GM12878 (cell line): ENCODE data around the gene BAIAP2L1. TPM values are rescaled to one million over a fixed set of nuclear protein-coding genes. Genes with fewer than 3 reads are reported as not detected.

Source experiments
- ATAC-seq: fragments of 200-7000 bp; cut with Tn5 transposase; 3 replicates; pipeline ENCODE4 v1.9.1; 2020; ENCODE audit warnings: mild to moderate bottlenecking, moderate library complexity
- BruUV-seq: library from RNA; stranded (reverse); fragments of 400-500 nt; replicated peaks from 2 replicates; lab custom pipeline; 2021; lab: Mats Ljungman, UMichigan
- CTCF ChIA-PET: fragments of 300-600 bp; sonication (Branson Sonifier 250); formaldehyde crosslinking; extraction: SDS; loops from one replicate; lab custom pipeline; 2021; ENCODE audit warnings: inconsistent platforms; lab: Yijun Ruan, JAX
- POLR2A ChIA-PET: fragments of 350-600 bp; formaldehyde crosslinking; extraction: SDS; loops from one replicate; lab custom pipeline; 2021; ENCODE audit warnings: inconsistent platforms; lab: Charles Lee
- RAD21 ChIA-PET: fragments of 300-600 bp; sonication (Branson Sonifier 250); formaldehyde crosslinking; loops from one replicate; lab custom pipeline; 2023; ENCODE audit warnings: antibody characterized with exemption; ENCODE audit not compliant: unreplicated experiment; lab: Charles Lee
- SMC1A ChIA-PET: fragments of 300-600 bp; sonication (Branson Sonifier 250); formaldehyde crosslinking; loops from one replicate; lab custom pipeline; 2023; ENCODE audit not compliant: unreplicated experiment, uncharacterized antibody; lab: Charles Lee
- DNase-seq: peaks from one replicate; pipeline ENCODE4 v3.0.0-alpha.2; 2011; ENCODE audit warnings: low read depth, low spot score
- FAIRE-seq: peaks from 3 replicates; lab custom pipeline; 2011; peaks lifted over from hg19 to GRCh38; lab: Jason Lieb, UNC
- H2AFZ ChIP-seq: 2 replicates; pipeline ENCODE4 v1.6.0; 2011; ENCODE audit warnings: low read depth, low read length, control low read depth; ENCODE audit not compliant: control insufficient read depth
- H3K27ac ChIP-seq: 2 replicates; pipeline ENCODE4 v1.5.1; 2011; ENCODE audit warnings: control low read depth; ENCODE audit not compliant: control insufficient read depth, insufficient read depth
- H3K27me3 ChIP-seq, 2 experiments: replicated peaks in 1 of 2; 2 replicates each; pipeline versions ENCODE4 v1.6.0 to v1.6.1; 2011; ENCODE audit warnings: low read length in 1 of 2; ENCODE audit not compliant: control insufficient read depth in 2 of 2, insufficient read depth in 2 of 2
- H3K36me3 ChIP-seq, 2 experiments: 2 replicates each; pipeline ENCODE4 v1.5.1; 2011; ENCODE audit warnings: low read length in 1 of 2; ENCODE audit not compliant: control insufficient read depth in 2 of 2, insufficient read depth in 2 of 2
- H3K4me1 ChIP-seq: 2 replicates; pipeline ENCODE4 v1.6.1; 2011; ENCODE audit warnings: mild to moderate bottlenecking, low read length, moderate library complexity, mixed read lengths; ENCODE audit not compliant: control insufficient read depth, insufficient read depth
- H3K4me2 ChIP-seq: 2 replicates; pipeline ENCODE4 v1.6.0; 2011; ENCODE audit warnings: control low read depth; ENCODE audit not compliant: control insufficient read depth, insufficient read depth
- H3K4me3 ChIP-seq: fragments of 200-600 bp; sonication (generic); 2 replicates; pipeline ENCODE4 v1.5.1; 2016
- H3K79me2 ChIP-seq: 2 replicates; pipeline ENCODE4 v1.6.0; 2011; ENCODE audit warnings: low read length; ENCODE audit not compliant: control insufficient read depth, insufficient read depth
- H3K9ac ChIP-seq: 2 replicates; pipeline ENCODE4 v1.8.0; 2011; ENCODE audit warnings: low read length, control low read depth, mixed read lengths; ENCODE audit not compliant: control insufficient read depth, insufficient read depth
- H3K9me3 ChIP-seq: replicated peaks from 3 replicates; pipeline ENCODE4 v1.5.1; 2011; ENCODE audit warnings: mild to moderate bottlenecking, low read length; ENCODE audit not compliant: control insufficient read depth, insufficient read depth
- H4K20me1 ChIP-seq: 2 replicates; pipeline ENCODE4 v1.6.0; 2011; ENCODE audit not compliant: control insufficient read depth, insufficient read depth
- BRCA1 ChIP-seq: IDR thresholded peaks from 2 replicates; pipeline ENCODE4 v1.6.1; 2011; ENCODE audit warnings: low read depth, low read length, improper control_type of control experiment
- CBFB ChIP-seq: IDR thresholded peaks from 2 replicates; pipeline ENCODE4 v1.6.1; 2016; ENCODE audit warnings: antibody characterized with exemption, low read depth
- CTCF ChIP-seq, 3 experiments: IDR thresholded peaks in 2 of 3; conservative IDR thresholded peaks in 1 of 3; 2 replicates each; pipeline ENCODE4 v1.5.1; 2011; ENCODE audit warnings: low read depth in 3 of 3, low read length in 3 of 3, mild to moderate bottlenecking in 3 of 3, control low read depth in 2 of 3, moderate library complexity in 2 of 3, inconsistent platforms in 1 of 3, mixed read lengths in 1 of 3; ENCODE audit not compliant: control insufficient read depth in 2 of 3, insufficient read depth in 1 of 3; ENCODE audit errors: extremely low read depth in 1 of 3
- FOXM1 ChIP-seq: IDR thresholded peaks from 2 replicates; pipeline ENCODE4 v1.6.1; 2012; ENCODE audit warnings: low read depth, mild to moderate bottlenecking, inconsistent platforms, low read length, moderate library complexity
- JUNB ChIP-seq: IDR thresholded peaks from 2 replicates; pipeline ENCODE4 v1.6.1; 2016; ENCODE audit warnings: antibody characterized with exemption, mild to moderate bottlenecking
- MYC ChIP-seq: IDR thresholded peaks from 2 replicates; pipeline ENCODE4 v1.6.1; 2011; ENCODE audit warnings: mild to moderate bottlenecking, low read length, moderate library complexity, inconsistent platforms; ENCODE audit not compliant: insufficient read depth, insufficient replicate concordance, insufficient read length, severe bottlenecking
- NFIC ChIP-seq: IDR thresholded peaks from 2 replicates; pipeline ENCODE4 v1.6.1; 2012; ENCODE audit warnings: low read depth, mild to moderate bottlenecking, inconsistent platforms, low read length, moderate library complexity
- POLR2AphosphoS5 ChIP-seq: IDR thresholded peaks from 2 replicates; pipeline ENCODE4 v1.6.1; 2011; ENCODE audit warnings: mild to moderate bottlenecking, low read length, inconsistent platforms
- SMC3 ChIP-seq: IDR thresholded peaks from 2 replicates; pipeline ENCODE4 v1.6.1; 2011; ENCODE audit warnings: low read length, improper control_type of control experiment, borderline replicate concordance
- STAT3 ChIP-seq: IDR thresholded peaks from 2 replicates; pipeline ENCODE4 v1.6.1; 2011; ENCODE audit warnings: low read depth, low read length, improper control_type of control experiment
- TBL1XR1 ChIP-seq: IDR thresholded peaks from 2 replicates; pipeline ENCODE4 v1.6.1; 2012; ENCODE audit warnings: low read depth, low read length, improper control_type of control experiment
- USF2 ChIP-seq: IDR thresholded peaks from 2 replicates; pipeline ENCODE4 v1.6.1; 2011; ENCODE audit warnings: low read depth, low read length, improper control_type of control experiment, borderline replicate concordance
- YY1 ChIP-seq: IDR thresholded peaks from 2 replicates; pipeline ENCODE4 v1.6.1; 2011; ENCODE audit warnings: low read depth, mild to moderate bottlenecking, low read length
- WGBS: methylation state at CpG from one replicate; pipeline ENCODE4 v1.1.6; 2016; ENCODE audit warnings: low lambda C conversion rate; ENCODE audit not compliant: insufficient replicate concordance, insufficient coverage; ENCODE audit errors: missing lambda C conversion rate; 5-methylcytosine and 5-hydroxymethylcytosine counted together
- in situ Hi-C: fragments of 300-500 bp; cut with MboI; formaldehyde crosslinking; loops from 9 replicates; pipeline ENCODE4 v1.14.3; 2018; ENCODE audit warnings: mixed read lengths
- intact Hi-C: fragments of 100-400 bp; cut with micrococcal nuclease; formaldehyde crosslinking; loops from one replicate; pipeline ENCODE4 v1.14.2; 2022; ENCODE audit not compliant: unreplicated experiment
- polyA plus RNA-seq, 11 experiments: library from polyadenylated mRNA; depleted of rRNA in 4 of 11; unstranded in 6 of 11; stranded (reverse) in 5 of 11; fragments of >200 nt; fragmentation: Nextera tagmentation in 4 of 11; fragmentation: Illumina TruSeq in 1 of 11; extraction: Ambion mirVana in 4 of 11; extraction: Trizol in 1 of 11; gene quantifications; 1 replicate in 1 of 11; 2 replicates in 10 of 11; pipeline versions ENCODE4 v1.2.1 to v1.2.3, GENCODE V29; 2011 to 2016; ENCODE audit warnings: inconsistent platforms in 2 of 11, missing spikeins in 2 of 11, low read depth in 1 of 11
- total RNA-seq, 4 experiments: library from RNA; depleted of rRNA in 3 of 4; stranded (reverse); fragments of >200 nt in 3 of 4; fragmentation: Illumina TruSeq in 1 of 4; extraction: Trizol in 1 of 4; gene quantifications; 2 replicates each; pipeline versions ENCODE4 v1.2.1 to v1.2.3, GENCODE V29; 2013 to 2021
- TF ChIP-seq, protein P1 (sequence below): fragments of 450-650 bp; IDR thresholded peaks from 2 replicates; pipeline ENCODE4 v1.6.1; 2014; ENCODE audit warnings: mild to moderate bottlenecking

BAIAP2L1 gene
- total and polyA plus RNA-seq, 10 of the 15 experiments (the other 5 are each of a cell fraction or from before 2014, with no cell fraction given): 8.9 to 60.2 (median 35.7) TPM

DNA sequence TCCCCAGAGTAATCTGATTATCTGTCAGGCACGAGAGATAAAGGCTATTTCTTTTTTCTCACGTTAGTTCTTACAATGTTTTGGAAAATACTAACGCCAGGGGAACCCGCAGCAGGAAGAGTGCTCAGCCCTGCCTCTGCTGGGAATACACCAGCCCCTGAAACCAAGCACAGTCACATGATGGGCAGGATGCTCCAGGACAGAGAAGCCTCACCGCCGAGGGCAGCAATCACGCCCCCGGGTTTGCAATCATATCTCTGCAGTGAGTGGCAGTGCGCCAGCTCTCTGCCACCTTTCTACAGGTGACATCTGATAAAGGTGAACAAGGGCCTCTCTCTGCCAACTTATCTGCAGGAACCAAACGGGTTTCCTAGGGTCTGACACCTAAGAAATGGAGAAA lies 79.6 kb downstream of the BAIAP2L1 start:
- Histone ChIP-seq H3K79me2 (no peaks in the 10 kb centered on the region), H3K4me3 (no peak overlapping the region), H3K36me3 (peaks cover 3 to 11% of the 10 kb centered on the region in 2 experiments; a peak in 3 of 4 replicates), H3K27ac (no peak overlapping the region), H4K20me1 (no peaks in the 10 kb centered on the region; the same call in 1 of the 2 replicates), H2AFZ (no peak overlapping the region), H3K27me3 (no peaks in the 10 kb centered on the region), H3K4me2 (no peak overlapping the region), H3K9ac (no peak overlapping the region), H3K9me3 (no peaks in the 10 kb centered on the region; the same call in 1 of the 3 replicates), H3K4me1 (no peaks in the 10 kb centered on the region)
- ChIA-PET POLR2A (no interaction called here), SMC1A (no interaction called here), CTCF (no interaction called here)
- intact Hi-C loops: no loop called here
- FAIRE-seq (no peak), ATAC-seq (no peak), DNase-seq (no peak)
- no TSS peak for BruUV-seq
- WGBS: 77% methylated on average over 10 of the region's 10 CpGs
- in situ Hi-C loops: no loop called here
- TF ChIP-seq POLR2AphosphoS5: no peak
- no peak for TF ChIP-seq USF2
- no peak for TF ChIP-seq STAT3
- no peak for TF ChIP-seq BRCA1
- no peak for TF ChIP-seq CTCF (IDR thresholded peaks at IDR 0.05 in 2 of 3, conservative IDR thresholded peaks at IDR 0.05 in 1 of 3; ENCODE audit: control insufficient read depth in 2 of 3, extremely low read depth in 1 of 3, insufficient read depth in 1 of 3, low read depth in 3 of 3, low read length in 3 of 3)
- TF ChIP-seq CBFB: no peak
- TF ChIP-seq YY1: no peak
- TF ChIP-seq JUNB: no peak
- TF ChIP-seq, protein P1, sequence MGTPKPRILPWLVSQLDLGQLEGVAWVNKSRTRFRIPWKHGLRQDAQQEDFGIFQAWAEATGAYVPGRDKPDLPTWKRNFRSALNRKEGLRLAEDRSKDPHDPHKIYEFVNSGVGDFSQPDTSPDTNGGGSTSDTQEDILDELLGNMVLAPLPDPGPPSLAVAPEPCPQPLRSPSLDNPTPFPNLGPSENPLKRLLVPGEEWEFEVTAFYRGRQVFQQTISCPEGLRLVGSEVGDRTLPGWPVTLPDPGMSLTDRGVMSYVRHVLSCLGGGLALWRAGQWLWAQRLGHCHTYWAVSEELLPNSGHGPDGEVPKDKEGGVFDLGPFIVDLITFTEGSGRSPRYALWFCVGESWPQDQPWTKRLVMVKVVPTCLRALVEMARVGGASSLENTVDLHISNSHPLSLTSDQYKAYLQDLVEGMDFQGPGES: no peak
- TF ChIP-seq FOXM1: no peak
- TF ChIP-seq MYC: no peak
- no peak for TF ChIP-seq TBL1XR1
- TF ChIP-seq NFIC: no peak
- no peak for TF ChIP-seq SMC3
- TF ChIP-seq, all 136 proteins: peak for 0
- RAD21 ChIA-PET: no interaction called here
